MCF 10A (cell line): ENCODE results near the gene SPNS3. TPM values are rescaled to one million over a fixed set of nuclear protein-coding genes. Genes with fewer than 3 reads are reported as not detected.

Source experiments
- BruUV-seq: library from RNA; stranded (reverse); fragments of 400-500 nt; replicated peaks from 2 replicates; lab custom pipeline; 2021; lab: Mats Ljungman, UMichigan
- CTCF ChIA-PET: fragments of 300-600 bp; sonication (Branson Sonifier 250); formaldehyde crosslinking; extraction: SDS; loops from one replicate; lab custom pipeline; 2021; ENCODE audit warnings: antibody characterized with exemption, inconsistent platforms; lab: Yijun Ruan, JAX
- POLR2A ChIA-PET: fragments of 300-600, 350-650 bp; sonication (Branson Sonifier 250); formaldehyde crosslinking; extraction: SDS; loops from one replicate; lab custom pipeline; 2020; ENCODE audit warnings: antibody characterized with exemption, inconsistent platforms; lab: Yijun Ruan, JAX
- DNase-seq: peaks from one replicate; pipeline ENCODE4 v3.0.0-alpha.2; 2018; ENCODE audit not compliant: unreplicated experiment
- H3K27ac Mint-ChIP-seq: one replicate; pipeline ENCODE4 v1.8.0; 2022; ENCODE audit warnings: mild to moderate bottlenecking, low read depth, mixed read lengths; ENCODE audit not compliant: unreplicated experiment
- H3K27me3 Mint-ChIP-seq: one replicate; pipeline ENCODE4 v1.8.0; 2022; ENCODE audit warnings: mixed read lengths; ENCODE audit not compliant: insufficient read depth, unreplicated experiment
- H3K36me3 Mint-ChIP-seq: one replicate; pipeline ENCODE4 v1.8.0; 2022; ENCODE audit warnings: mild to moderate bottlenecking, moderate library complexity, mixed read lengths; ENCODE audit not compliant: insufficient read depth, unreplicated experiment
- H3K4me1 Mint-ChIP-seq: one replicate; pipeline ENCODE4 v1.8.0; 2022; ENCODE audit warnings: mixed read lengths; ENCODE audit not compliant: insufficient read depth, unreplicated experiment
- H3K4me3 Mint-ChIP-seq: one replicate; pipeline ENCODE4 v1.8.0; 2022; ENCODE audit warnings: mild to moderate bottlenecking, moderate library complexity, mixed read lengths; ENCODE audit not compliant: unreplicated experiment
- H3K9me3 Mint-ChIP-seq: one replicate; pipeline ENCODE4 v1.8.0; 2022; ENCODE audit warnings: mixed read lengths; ENCODE audit not compliant: unreplicated experiment
- CTCF ChIP-seq: fragments of 200-600 bp; IDR thresholded peaks from one replicate; pipeline ENCODE4 v1.8.0; 2022; ENCODE audit warnings: antibody characterized with exemption, mild to moderate bottlenecking; ENCODE audit not compliant: unreplicated experiment
- intact Hi-C: fragments of 100-400 bp; cut with micrococcal nuclease; formaldehyde crosslinking; loops from 2 replicates; pipeline ENCODE4 v1.14.1; 2022
- total RNA-seq: library from RNA; stranded (reverse); gene quantifications from 2 replicates; pipeline ENCODE4 v1.2.3, GENCODE V29; 2022

Gene SPNS3
- total RNA-seq, 1 experiment from 2014 or later: not detected

GRCh38 chr17:4504188-4504587, 70.4 kb downstream of the SPNS3 start:
- intact Hi-C loops: no loop called here
- Mint-ChIP-seq H3K4me3 (no peak overlapping the region), H3K4me1 (no peaks in the 10 kb centered on the region), H3K27ac (no peak overlapping the region), H3K36me3 (peaks cover 6% of the 10 kb centered on the region), H3K9me3 (no peaks in the 10 kb centered on the region), H3K27me3 (peaks cover 37% of the 10 kb centered on the region)
- no TSS peak for BruUV-seq
- no peak for TF ChIP-seq CTCF
- POLR2A ChIA-PET: no interaction called here
- CTCF ChIA-PET: interaction anchor here (1.0 to 1.6 kb wide), 3 partner anchors 63 to 83 kb away, joined by 3 to 6 read pairs (median 5); no protein-coding TSS in a partner anchor
- no peak for DNase-seq

GRCh38 chr17:4505187-4505586, 71.4 kb downstream of the SPNS3 start:
- no peak for TF ChIP-seq CTCF
- ChIA-PET CTCF (no interaction called here), POLR2A (no interaction called here)
- intact Hi-C loops: no loop called here
- H3K27me3 Mint-ChIP-seq: peaks cover 27% of the 10 kb centered on the region
- H3K27ac Mint-ChIP-seq: no peak overlapping the region
- no peak for DNase-seq
- no TSS peak for BruUV-seq
- no peaks in the 10 kb centered on the region for H3K9me3 Mint-ChIP-seq
- peaks cover 6% of the 10 kb centered on the region for H3K36me3 Mint-ChIP-seq
- no peaks in the 10 kb centered on the region for H3K4me1 Mint-ChIP-seq
- H3K4me3 Mint-ChIP-seq: no peak overlapping the region

GRCh38 chr17:4506175-4506813, 72.6 kb downstream of the SPNS3 start:
- Mint-ChIP-seq H3K27me3 (peaks cover 16% of the 10 kb centered on the region), H3K36me3 (peaks cover 6% of the 10 kb centered on the region), H3K4me3 (no peak overlapping the region), H3K9me3 (no peaks in the 10 kb centered on the region), H3K27ac (no peak overlapping the region), H3K4me1 (no peaks in the 10 kb centered on the region)
- no peak for DNase-seq
- intact Hi-C loops: no loop called here
- no peak for TF ChIP-seq CTCF
- ChIA-PET CTCF (no interaction called here), POLR2A (no interaction called here)
- no TSS peak for BruUV-seq

GRCh38 chr17:4506892-4507291, 73.2 kb downstream of the SPNS3 start:
- ChIA-PET POLR2A (no interaction called here), CTCF (no interaction called here)
- peaks cover 6% of the 10 kb centered on the region for H3K36me3 Mint-ChIP-seq
- no peaks in the 10 kb centered on the region for H3K9me3 Mint-ChIP-seq
- no TSS peak for BruUV-seq
- no peak for DNase-seq
- H3K27me3 Mint-ChIP-seq: peaks cover 11% of the 10 kb centered on the region
- intact Hi-C loops: no loop called here
- H3K27ac Mint-ChIP-seq: no peak overlapping the region
- no peak for TF ChIP-seq CTCF
- no peaks in the 10 kb centered on the region for H3K4me1 Mint-ChIP-seq
- no peak overlapping the region for H3K4me3 Mint-ChIP-seq
